ENCODE results near the gene BLMH. TPM values are rescaled to one million over a fixed set of nuclear protein-coding genes. Genes with fewer than 3 reads are reported as not detected.
"Not testable (repeated sequence)": the region's sequence is repeated elsewhere in the genome, so short reads cannot be mapped to it uniquely, and the experiment has no call there.

The BLMH gene
- total RNA-seq, 1 donor from 2014 or later: 14.9 TPM

DNA sequence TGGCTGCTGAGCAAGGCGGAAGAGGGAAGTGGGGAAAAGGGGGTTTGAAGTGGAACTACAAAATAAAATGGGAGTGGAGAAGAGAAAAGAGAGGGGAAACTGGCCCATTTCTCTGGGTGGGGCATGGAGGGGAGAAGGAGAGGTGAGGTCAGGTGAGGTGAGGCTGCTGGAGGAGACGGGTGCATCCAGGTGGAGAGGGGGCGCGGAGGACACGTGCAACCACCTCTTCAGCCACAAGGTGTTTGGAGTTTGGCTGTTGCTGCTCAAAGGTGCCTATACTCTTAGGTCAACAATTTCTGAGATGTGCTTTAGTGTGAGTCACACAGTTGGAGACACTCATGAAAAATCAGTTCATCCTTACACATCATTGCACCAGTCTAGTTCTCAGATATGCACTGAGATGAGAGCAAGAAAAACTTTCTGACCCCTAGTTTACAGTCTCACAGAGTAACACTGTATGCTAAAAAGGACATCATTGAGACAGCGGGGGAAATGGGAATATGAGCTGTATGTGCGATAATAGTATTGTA, 61.1 kb downstream of the BLMH start:
- no peak overlapping the region for H3K27ac ChIP-seq (replicated peaks)
- peaks cover 45% of the 10 kb centered on the region for H3K27me3 ChIP-seq (ENCODE audit: low read depth)
- no peaks in the 10 kb centered on the region for H3K9me3 ChIP-seq (replicated peaks)
- H3K36me3 ChIP-seq: no peaks in the 10 kb centered on the region
- intact Hi-C loops (cut with micrococcal nuclease): no loop called here
- DNase-seq: no peak
- H3K4me1 ChIP-seq: peaks cover 8% of the 10 kb centered on the region
- no peak overlapping the region for H3K4me3 ChIP-seq
- no peak for TF ChIP-seq CTCF (IDR thresholded peaks at IDR 0.05; ENCODE audit: borderline replicate concordance)

DNA sequence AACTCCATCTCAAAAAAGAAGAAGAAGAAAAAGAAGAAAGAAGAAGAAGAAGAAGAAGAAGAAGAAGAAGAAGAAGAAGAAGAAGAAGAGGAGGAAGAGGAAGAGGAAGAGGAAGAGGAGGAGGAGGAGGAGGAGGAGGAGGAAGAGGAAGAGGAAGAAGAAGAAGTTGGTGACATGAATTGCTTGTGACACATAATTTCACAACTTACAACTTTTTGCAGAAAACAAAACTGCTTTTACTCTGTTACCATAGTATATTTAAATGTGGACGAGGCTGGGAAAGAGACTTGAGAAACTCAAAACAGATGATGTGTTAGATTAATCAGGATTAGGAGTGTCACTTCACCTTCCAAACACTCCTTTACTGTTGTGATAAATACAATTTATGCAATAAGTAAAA, 61.7 kb downstream of the BLMH start:
- H3K4me1 ChIP-seq; intact Hi-C loops (cut with micrococcal nuclease); H3K27ac ChIP-seq (replicated peaks); H3K4me3 ChIP-seq; H3K36me3 ChIP-seq; DNase-seq; H3K9me3 ChIP-seq (replicated peaks): not testable (repeated sequence)
- H3K27me3 ChIP-seq (ENCODE audit: low read depth): peaks cover 39% of the 10 kb centered on the region

DNA sequence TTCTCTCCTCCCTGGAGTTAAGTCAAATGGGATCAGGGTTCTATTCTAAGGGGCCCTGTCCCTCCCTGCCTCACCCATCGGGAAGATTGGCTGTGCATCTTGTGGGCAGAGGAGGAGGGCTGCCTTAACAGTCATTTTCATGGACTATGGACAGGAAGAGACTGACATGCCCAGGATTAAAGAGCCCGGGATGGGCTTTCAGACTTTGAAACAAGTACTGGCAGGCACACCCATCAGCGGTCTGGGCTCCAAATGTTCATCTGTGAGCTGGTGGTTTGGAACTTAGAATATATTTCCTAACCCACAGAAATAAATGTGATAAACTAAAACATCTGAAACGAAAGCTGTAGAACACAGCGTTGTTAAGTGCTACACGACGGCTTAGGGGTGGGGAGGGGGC, 62.7 kb downstream of the BLMH start:
- Histone ChIP-seq H3K9me3 (replicated peaks) (no peaks in the 10 kb centered on the region), H3K4me1 (no peaks in the 10 kb centered on the region), H3K27me3 (ENCODE audit: low read depth) (peaks cover 31% of the 10 kb centered on the region), H3K36me3 (no peaks in the 10 kb centered on the region), H3K4me3 (no peak overlapping the region), H3K27ac (replicated peaks) (no peak overlapping the region)
- no peak for DNase-seq
- intact Hi-C loops (cut with micrococcal nuclease): no loop called here
- no peak for TF ChIP-seq CTCF (IDR thresholded peaks at IDR 0.05; ENCODE audit: borderline replicate concordance)

GRCh38 chr17:30228011-30228410, 63.7 kb downstream of the BLMH start:
- no peaks in the 10 kb centered on the region for H3K9me3 ChIP-seq (replicated peaks)
- no peak overlapping the region for H3K4me3 ChIP-seq
- no peaks in the 10 kb centered on the region for H3K4me1 ChIP-seq
- no peak for DNase-seq
- H3K27ac ChIP-seq (replicated peaks): no peak overlapping the region
- intact Hi-C loops (cut with micrococcal nuclease): no loop called here
- no peak for TF ChIP-seq CTCF (IDR thresholded peaks at IDR 0.05; ENCODE audit: borderline replicate concordance)
- no peaks in the 10 kb centered on the region for H3K36me3 ChIP-seq
- H3K27me3 ChIP-seq (ENCODE audit: low read depth): peaks cover 21% of the 10 kb centered on the region

DNA sequence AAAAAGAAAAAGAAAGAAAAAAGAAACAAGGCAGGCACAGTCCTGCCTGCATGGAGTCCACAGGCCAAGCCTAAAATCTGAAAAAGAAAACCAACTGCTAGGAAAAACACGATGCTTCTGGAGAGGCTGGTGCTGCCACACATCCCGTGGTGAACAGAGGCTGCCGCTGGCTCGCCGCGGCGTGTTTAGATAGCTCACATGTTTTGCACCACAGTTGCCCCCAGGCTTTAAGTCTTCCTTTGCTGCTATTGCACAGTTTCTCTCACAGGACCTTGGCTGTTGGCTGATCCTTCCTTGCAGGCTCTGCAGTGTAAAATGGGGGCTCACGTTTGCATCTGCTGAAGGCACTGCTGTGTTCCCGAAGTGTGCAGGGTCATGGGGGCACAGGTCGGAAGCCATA, 64.9 kb downstream of the BLMH start:
- Histone ChIP-seq H3K4me1 (no peaks in the 10 kb centered on the region), H3K27ac (replicated peaks) (no peak overlapping the region), H3K27me3 (ENCODE audit: low read depth) (peaks cover 14% of the 10 kb centered on the region), H3K4me3 (no peak overlapping the region), H3K36me3 (no peaks in the 10 kb centered on the region), H3K9me3 (replicated peaks) (no peaks in the 10 kb centered on the region)
- DNase-seq: no peak
- TF ChIP-seq CTCF (IDR thresholded peaks at IDR 0.05; ENCODE audit: borderline replicate concordance): no peak
- intact Hi-C loops (cut with micrococcal nuclease): no loop called here

DNA sequence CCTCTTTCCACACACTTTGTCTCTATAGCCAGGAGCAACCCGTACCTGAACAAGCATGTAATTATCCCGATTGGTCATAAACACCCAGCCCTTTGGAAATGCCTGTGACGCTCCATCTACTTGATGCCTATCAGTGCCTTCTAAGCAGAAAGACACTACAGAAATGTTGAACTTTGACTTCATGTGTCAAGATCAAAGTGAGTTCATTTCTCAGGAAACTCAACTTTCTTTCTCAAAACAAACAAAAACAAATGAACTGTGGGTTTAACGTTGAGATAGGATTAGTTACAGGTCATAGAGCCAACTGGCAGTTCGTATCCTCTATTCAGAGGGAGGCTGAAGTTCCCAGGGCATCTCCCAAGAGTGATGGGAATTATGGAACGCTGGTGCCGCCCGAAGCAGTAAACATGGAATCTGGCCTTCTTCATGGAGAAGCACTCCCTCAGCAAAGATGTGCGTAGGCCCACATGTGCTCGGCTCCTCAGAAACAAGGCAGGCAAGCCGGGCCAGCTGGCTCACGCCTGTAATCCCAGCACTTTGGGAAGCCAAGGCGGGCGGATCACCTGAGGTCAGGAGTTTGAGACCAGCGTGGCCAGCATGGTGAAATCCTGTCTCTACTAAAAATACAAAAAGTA, 65.7 kb downstream of the BLMH start:
- H3K9me3 ChIP-seq (replicated peaks): no peaks in the 10 kb centered on the region
- no peak for DNase-seq
- intact Hi-C loops (cut with micrococcal nuclease): no loop called here
- no peaks in the 10 kb centered on the region for H3K4me1 ChIP-seq
- peaks cover 14% of the 10 kb centered on the region for H3K27me3 ChIP-seq (ENCODE audit: low read depth)
- TF ChIP-seq CTCF (IDR thresholded peaks at IDR 0.05; ENCODE audit: borderline replicate concordance): no peak
- H3K27ac ChIP-seq (replicated peaks): no peak overlapping the region
- H3K36me3 ChIP-seq: no peaks in the 10 kb centered on the region
- H3K4me3 ChIP-seq: no peak overlapping the region

Measured in left ventricle myocardium inferior (tissue), 1 donor.